NCI-H128 (cell line): Measurements from ENCODE around the gene ZSCAN18.
A peak's percentile ranks its signal among the peaks of the same experiment; 100 is the strongest.

Source experiments
- DNase-seq: peaks from one replicate; lab custom pipeline; 2025; ENCODE audit not compliant: unreplicated experiment; lab: John Stamatoyannopoulos, UW

The ZSCAN18 gene

GRCh38 chr19:58086825-58087710 lies 11.0 kb downstream of the ZSCAN18 start:
- no peak for DNase-seq

- no peak for DNase-seq
These were observed 12.6 kb downstream of the ZSCAN18 start for GRCh38 chr19:58085348-58085875.

GRCh38 chr19:58084596-58085347 lies 13.3 kb downstream of the ZSCAN18 start:
- no peak for DNase-seq

GRCh38 chr19:58083021-58083420 lies 15.0 kb downstream of the ZSCAN18 start:
- no peak for DNase-seq

GRCh38 chr19:58079792-58080191 lies 18.2 kb downstream of the ZSCAN18 start:
- no peak for DNase-seq

GRCh38 chr19:58067240-58067912 lies 30.7 kb downstream of the ZSCAN18 start:
- no peak for DNase-seq

GRCh38 chr19:58063712-58064111 lies 34.3 kb downstream of the ZSCAN18 start:
- no peak for DNase-seq

- DNase-seq, result no peak
These were observed 37.8 kb downstream of the ZSCAN18 start for GRCh38 chr19:58060231-58060630.

GRCh38 chr19:58059671-58060078 lies 38.4 kb downstream of the ZSCAN18 start:
- DNase-seq, result no peak

- DNase-seq, result peak; percentile 69
These were observed 38.9 kb downstream of the ZSCAN18 start, which contains the start of gene ZNF135 for GRCh38 chr19:58059003-58059670. Gene ZNF135, plus strand, starts transcription at chr19:58059282. Its CDS starts 721 bp downstream, at chr19:58060003.

GRCh38 chr19:58058467-58058866 lies 39.6 kb downstream of the ZSCAN18 start:
- DNase-seq, result no peak

- DNase-seq, result no peak
These were observed 41.2 kb downstream of the ZSCAN18 start for GRCh38 chr19:58056861-58057260.

GRCh38 chr19:58056261-58056660 lies 41.8 kb downstream of the ZSCAN18 start:
- DNase-seq, result no peak

- no peak for DNase-seq
These were observed 42.8 kb downstream of the ZSCAN18 start for GRCh38 chr19:58054901-58055874.

GRCh38 chr19:58053480-58054156 lies 44.4 kb downstream of the ZSCAN18 start:
- no peak for DNase-seq

GRCh38 chr19:58052256-58052655 lies 45.8 kb downstream of the ZSCAN18 start:
- no peak for DNase-seq

- no peak for DNase-seq
These were observed 50.4 kb downstream of the ZSCAN18 start for GRCh38 chr19:58047672-58048071.

- DNase-seq, result no peak
These were observed 51.2 kb downstream of the ZSCAN18 start for GRCh38 chr19:58046856-58047255.
